HG03159 (cell line): ENCODE data around the gene GLRX3.

Experiments used
- ATAC-seq: cut with Tn5 transposase; IDR thresholded peaks from one replicate; pipeline ENCODE4 v1.9.1; 2021; ENCODE audit warnings: mild to moderate bottlenecking, moderate library complexity; ENCODE audit not compliant: unreplicated experiment

The GLRX3 gene

DNA sequence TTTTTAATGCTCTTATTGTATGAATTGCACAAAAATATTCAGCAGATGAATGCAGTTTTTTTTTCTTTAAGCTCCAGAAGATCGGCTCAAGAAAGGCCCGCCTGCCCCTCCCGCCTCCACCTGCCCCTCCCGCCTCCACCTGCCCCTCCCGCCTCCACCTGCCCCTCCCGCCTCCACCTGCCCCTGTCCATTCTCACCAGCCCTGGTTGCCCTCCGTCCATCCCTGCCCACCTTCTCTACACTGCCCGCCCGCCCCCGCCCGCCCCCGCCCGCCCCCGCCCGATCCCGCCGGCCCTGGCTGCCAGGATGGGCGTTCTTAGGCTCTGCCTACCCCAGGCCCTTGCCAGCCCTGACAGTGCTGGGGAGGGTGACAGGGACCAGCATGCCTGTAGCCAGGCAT is 67.4 kb downstream of the GLRX3 start:
- ATAC-seq = no peak

- no peak for ATAC-seq
Observed at GRCh38 chr10:130206216-130206737, 70.1 kb downstream of the GLRX3 start.

GRCh38 chr10:130207205-130207604 is 71.0 kb downstream of the GLRX3 start:
- ATAC-seq = no peak

DNA sequence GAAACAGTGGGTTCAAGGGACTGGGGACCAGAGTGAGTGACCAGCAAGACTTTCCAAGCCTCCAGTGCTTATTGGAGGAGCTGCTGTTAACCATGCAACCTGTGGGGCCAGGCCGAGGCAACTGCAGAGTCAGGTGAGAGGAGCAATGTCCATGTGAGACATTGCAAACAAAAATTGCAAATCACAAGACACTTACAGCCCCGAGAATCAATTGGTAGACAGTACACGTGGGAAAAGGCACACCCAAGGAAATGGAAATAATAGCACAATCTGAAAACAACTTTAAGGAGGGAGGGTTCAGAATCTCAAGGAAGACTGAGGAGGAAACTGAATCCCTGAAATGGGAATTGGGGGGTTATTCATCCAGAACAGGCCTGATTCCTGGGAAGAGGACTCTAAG is 72.6 kb downstream of the GLRX3 start:
- ATAC-seq = no peak

GRCh38 chr10:130212746-130213145 is 76.6 kb downstream of the GLRX3 start:
- no peak for ATAC-seq

DNA sequence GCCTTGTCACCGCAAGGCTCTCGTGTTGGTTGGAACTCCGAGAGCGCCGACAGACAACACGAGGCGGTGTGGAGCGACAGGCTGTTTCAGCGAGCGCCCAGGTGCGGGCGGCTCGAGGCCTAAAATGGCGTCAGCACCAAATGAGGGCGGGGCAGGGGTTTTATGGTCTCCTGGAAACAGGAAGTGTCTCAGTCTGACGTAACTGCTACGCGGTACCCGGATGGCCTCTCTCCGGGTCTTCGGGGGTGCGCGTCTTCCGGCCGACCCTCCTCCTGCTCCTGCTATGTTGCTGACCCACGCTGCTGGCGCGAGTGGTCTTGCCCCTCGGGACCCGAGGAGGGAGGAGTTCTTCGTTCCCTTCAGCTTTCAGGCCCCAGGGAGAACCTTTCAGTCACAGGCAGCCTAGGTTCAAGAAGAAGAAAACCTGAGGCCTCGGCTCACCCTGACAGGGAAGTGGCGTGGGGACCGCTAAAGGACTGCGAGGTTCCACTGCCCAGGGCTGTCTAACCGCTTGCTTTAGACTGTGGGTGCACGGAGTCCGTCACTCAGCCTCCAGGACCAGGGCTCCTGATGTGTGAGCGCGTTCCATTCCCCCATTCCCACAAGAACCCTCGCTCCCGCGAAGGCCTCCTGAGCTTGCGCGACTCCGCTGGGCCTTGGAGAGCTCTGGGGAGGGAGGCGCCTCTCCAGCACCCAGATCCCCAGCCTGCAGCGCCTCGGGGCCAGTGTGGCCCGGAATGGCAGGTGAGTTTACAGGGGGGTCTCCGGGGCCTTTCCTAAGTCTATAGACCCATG is 77.3 kb downstream of the GLRX3 start:
- no peak for ATAC-seq

- ATAC-seq = no peak
Observed at GRCh38 chr10:130214431-130214830, 78.2 kb downstream of the GLRX3 start.

- ATAC-seq = no peak
Observed at GRCh38 chr10:130215151-130215930, 79.2 kb downstream of the GLRX3 start.

- ATAC-seq = no peak
Observed at GRCh38 chr10:130215931-130216231, 79.7 kb downstream of the GLRX3 start.

DNA sequence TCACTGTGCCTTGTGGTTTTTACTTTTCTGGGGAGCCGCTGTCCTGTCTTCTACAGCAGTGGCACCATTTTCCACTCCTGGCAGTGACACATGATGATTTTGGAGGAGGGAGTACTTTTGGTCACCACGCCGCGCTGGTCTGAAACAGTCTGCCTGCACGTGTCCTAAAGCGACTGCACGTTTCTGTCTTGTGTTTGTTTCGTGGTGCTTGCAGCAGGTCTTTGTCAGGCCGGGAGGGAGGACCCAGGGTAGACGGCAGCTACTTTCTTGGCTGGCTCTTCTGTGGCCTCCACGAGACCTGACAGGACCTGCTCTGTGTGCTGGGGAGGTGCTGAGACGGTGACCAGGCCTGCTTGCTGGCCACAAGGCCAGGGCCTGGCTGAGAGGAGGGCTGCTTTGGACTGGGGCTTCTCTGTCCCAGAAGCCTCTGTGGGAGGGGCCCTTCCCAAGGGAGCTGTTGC is 82.0 kb downstream of the GLRX3 start:
- ATAC-seq = no peak

- ATAC-seq = no peak
Observed at GRCh38 chr10:130218936-130219335, 82.7 kb downstream of the GLRX3 start.

GRCh38 chr10:130220251-130221185 is 84.3 kb downstream of the GLRX3 start:
- no peak for ATAC-seq

DNA sequence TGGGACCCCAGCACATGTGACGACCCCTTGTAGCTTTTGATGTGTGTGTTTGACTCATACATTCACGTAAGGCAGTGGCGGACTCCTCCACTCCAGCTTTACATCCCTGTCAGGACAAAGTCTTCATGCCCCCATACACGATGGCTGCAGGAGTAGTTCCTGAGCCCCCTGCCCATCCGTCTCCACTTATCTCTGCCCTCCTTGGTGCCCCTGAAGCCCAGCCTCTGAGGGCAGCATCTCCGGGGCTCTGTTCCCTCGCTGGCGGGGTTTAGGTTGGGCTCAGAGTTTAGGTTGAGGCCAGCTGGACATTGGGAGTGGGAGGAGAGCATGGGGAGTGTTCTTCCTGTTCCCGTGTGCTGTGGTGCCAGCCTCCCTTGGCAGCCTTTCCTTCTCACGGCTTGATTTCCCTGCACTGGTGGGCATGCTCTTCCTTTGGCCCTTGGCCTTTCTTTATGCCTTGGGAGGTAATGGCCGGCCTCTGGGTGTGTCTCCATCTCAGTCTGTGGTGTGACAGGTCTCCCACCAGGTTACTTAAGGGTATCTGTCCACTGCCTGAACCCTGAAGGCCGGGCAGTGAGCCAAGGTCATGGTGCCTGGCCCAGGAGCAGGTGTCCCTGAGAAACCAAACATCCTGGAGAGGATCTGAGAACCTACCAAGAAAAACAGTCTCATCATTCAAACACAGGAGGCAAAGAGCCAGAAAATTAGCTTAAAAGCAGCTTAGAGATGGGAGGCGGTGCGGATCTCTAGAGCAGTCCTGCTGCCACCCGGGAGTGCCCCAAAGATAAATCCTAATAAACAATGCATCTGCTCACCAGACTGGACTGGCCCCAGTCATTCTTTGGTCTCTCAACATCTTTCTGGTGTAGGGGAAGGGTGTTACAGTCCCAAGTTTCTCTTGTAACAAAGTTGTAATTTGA is 85.5 kb downstream of the GLRX3 start:
- ATAC-seq = no peak

DNA sequence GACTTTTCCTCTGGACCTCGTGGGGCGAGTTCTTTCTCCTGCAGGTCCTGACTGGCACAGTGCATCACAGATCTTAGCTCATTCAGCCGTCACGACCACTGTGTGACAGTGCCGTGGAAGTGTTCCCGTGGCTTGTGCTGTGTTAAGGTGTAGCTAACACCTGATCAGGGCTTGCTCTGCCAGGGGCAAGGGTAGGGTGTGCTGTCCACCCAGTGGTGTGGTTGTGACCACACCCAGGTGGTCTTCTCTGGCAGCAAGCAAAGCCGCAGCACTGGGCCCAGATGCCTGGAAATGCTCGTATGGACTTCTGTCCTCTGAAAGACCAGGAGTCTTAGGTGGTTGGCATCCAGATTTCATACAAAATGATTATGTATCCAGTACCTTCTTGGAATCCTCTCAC is 86.2 kb downstream of the GLRX3 start:
- no peak for ATAC-seq

GRCh38 chr10:130224228-130224627 is 88.0 kb downstream of the GLRX3 start:
- ATAC-seq = no peak

DNA sequence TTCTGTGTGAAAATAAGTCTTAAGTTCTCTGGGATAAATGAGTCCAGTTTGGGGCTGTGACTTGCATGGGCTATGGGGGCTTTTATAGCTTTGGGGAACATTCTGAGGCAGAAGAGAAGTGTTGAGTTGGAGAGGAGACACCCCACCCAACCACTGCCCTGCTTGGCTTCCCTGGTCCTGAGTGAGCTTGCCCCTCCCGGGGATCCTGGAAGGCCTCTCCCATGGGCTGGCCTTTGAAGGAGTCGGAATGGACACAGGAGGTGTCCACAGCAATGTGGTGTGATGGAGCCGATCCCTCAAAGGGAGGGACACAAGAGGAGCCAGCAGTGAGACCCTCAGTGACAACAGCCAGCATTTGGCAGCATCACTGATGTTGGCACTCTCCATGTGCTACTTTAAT is 89.8 kb downstream of the GLRX3 start:
- ATAC-seq = no peak

- ATAC-seq = no peak
Observed at GRCh38 chr10:130227883-130228282, 91.7 kb downstream of the GLRX3 start.
